ENCODE data around the gene ADAM15.

GRCh38 chr1:155014709-155015508 is 36.2 kb upstream of the ADAM15 start:
- no peak for TF ChIP-seq CTCF (IDR thresholded peaks at IDR 0.05)
- no peak for TF ChIP-seq POLR2A (IDR thresholded peaks at IDR 0.05)
